Duodenal mucosa (tissue), 2 donors: Measurements from ENCODE around the gene NCAPD2.
"Not testable (repeated sequence)": the region's sequence is repeated elsewhere in the genome, so short reads cannot be mapped to it uniquely, and the experiment has no call there.

ENCODE experiments used
- H3K27ac ChIP-seq: one replicate; pipeline ENCODE4 v1.7.0; 2013; ENCODE audit warnings: low read depth, low read length
- H3K27me3 ChIP-seq, 2 donors: one replicate each; pipeline ENCODE4 v1.7.0; 2013; ENCODE audit warnings: low read length in 2 of 2, control low read depth in 1 of 2; ENCODE audit not compliant: insufficient read depth in 2 of 2, control insufficient read depth in 1 of 2
- H3K36me3 ChIP-seq, 2 donors: one replicate each; pipeline ENCODE4 v1.7.0; 2013; ENCODE audit warnings: low read length in 2 of 2, control low read depth in 1 of 2; ENCODE audit not compliant: insufficient read depth in 2 of 2, control insufficient read depth in 1 of 2
- H3K4me1 ChIP-seq, 2 donors: one replicate each; pipeline ENCODE4 v1.7.0; 2013; ENCODE audit warnings: low read length in 2 of 2, control low read depth in 1 of 2; ENCODE audit not compliant: insufficient read depth in 2 of 2, control insufficient read depth in 1 of 2
- H3K4me3 ChIP-seq, 2 donors: one replicate each; pipeline ENCODE4 v1.7.0; 2013; ENCODE audit warnings: low read length in 2 of 2, low read depth in 1 of 2
- H3K9ac ChIP-seq, 2 donors: one replicate each; pipeline ENCODE4 v1.7.0; 2013; ENCODE audit warnings: low read length in 2 of 2, low read depth in 1 of 2
- H3K9me3 ChIP-seq, 2 donors: one replicate each; pipeline ENCODE4 v1.7.0; 2013; ENCODE audit warnings: low read length in 2 of 2, control low read depth in 1 of 2; ENCODE audit not compliant: control insufficient read depth in 1 of 2

NCAPD2 gene

GRCh38 chr12:6471989-6472360 lies 21.9 kb upstream of the NCAPD2 start:
- H3K9me3 ChIP-seq, result no peaks in the 10 kb centered on the region
- no peak overlapping the region for H3K27ac ChIP-seq
- H3K27me3 ChIP-seq, result no peaks in the 10 kb centered on the region
- H3K36me3 ChIP-seq, result no peaks in the 10 kb centered on the region
- no peak overlapping the region for H3K9ac ChIP-seq
- H3K4me1 ChIP-seq, result peaks cover 20 to 29% of the 10 kb centered on the region in 2 donors
- H3K4me3 ChIP-seq, result no peak overlapping the region

- no peak overlapping the region for H3K9ac ChIP-seq
- no peaks in the 10 kb centered on the region for H3K9me3 ChIP-seq
- H3K27ac ChIP-seq, result no peak overlapping the region
- H3K4me3 ChIP-seq, result no peak overlapping the region
- peaks cover 20 to 29% of the 10 kb centered on the region in 2 donors for H3K4me1 ChIP-seq
- no peaks in the 10 kb centered on the region for H3K36me3 ChIP-seq
- H3K27me3 ChIP-seq, result no peaks in the 10 kb centered on the region
These were observed 21.4 kb upstream of the NCAPD2 start for GRCh38 chr12:6472491-6472890.

- not testable (repeated sequence) for H3K9ac ChIP-seq, H3K36me3 ChIP-seq, H3K27ac ChIP-seq, H3K4me1 ChIP-seq, H3K27me3 ChIP-seq, H3K4me3 ChIP-seq, H3K9me3 ChIP-seq
These were observed 18.5 kb upstream of the NCAPD2 start for GRCh38 chr12:6475233-6475975.

GRCh38 chr12:6476489-6476888 lies 17.4 kb upstream of the NCAPD2 start:
- Histone ChIP-seq H3K4me3 (no peak overlapping the region), H3K27me3 (no peaks in the 10 kb centered on the region), H3K9ac (no peak overlapping the region), H3K27ac (no peak overlapping the region), H3K4me1 (no peaks in the 10 kb centered on the region), H3K36me3 (no peaks in the 10 kb centered on the region), H3K9me3 (no peaks in the 10 kb centered on the region)

- H3K9ac ChIP-seq, H3K4me1 ChIP-seq, H3K36me3 ChIP-seq, H3K9me3 ChIP-seq, H3K27ac ChIP-seq, H3K4me3 ChIP-seq, H3K27me3 ChIP-seq: not testable (repeated sequence)
These were observed 16.1 kb upstream of the NCAPD2 start for GRCh38 chr12:6477601-6478377.

- no peak overlapping the region for H3K9ac ChIP-seq
- no peak overlapping the region for H3K4me3 ChIP-seq
- H3K27ac ChIP-seq, result no peak overlapping the region
- H3K9me3 ChIP-seq, result no peaks in the 10 kb centered on the region
- H3K4me1 ChIP-seq, result no peaks in the 10 kb centered on the region
- no peaks in the 10 kb centered on the region for H3K36me3 ChIP-seq
- no peaks in the 10 kb centered on the region for H3K27me3 ChIP-seq
These were observed 15.5 kb upstream of the NCAPD2 start for GRCh38 chr12:6478416-6478815.

GRCh38 chr12:6488240-6488639 lies 5.7 kb upstream of the NCAPD2 start:
- Histone ChIP-seq H3K4me3 (no peak overlapping the region), H3K36me3 (peaks cover 0 to 3% of the 10 kb centered on the region in 2 donors), H3K9ac (no peak overlapping the region), H3K27ac (no peak overlapping the region), H3K27me3 (no peaks in the 10 kb centered on the region), H3K9me3 (no peaks in the 10 kb centered on the region), H3K4me1 (peaks cover 4 to 9% of the 10 kb centered on the region in 2 donors)

- peaks cover 0 to 3% of the 10 kb centered on the region in 2 donors for H3K36me3 ChIP-seq
- peaks cover 6 to 12% of the 10 kb centered on the region in 2 donors for H3K4me1 ChIP-seq
- H3K27ac ChIP-seq, result no peak overlapping the region
- H3K4me3 ChIP-seq, result no peak overlapping the region
- H3K27me3 ChIP-seq, result no peaks in the 10 kb centered on the region
- no peaks in the 10 kb centered on the region for H3K9me3 ChIP-seq
- H3K9ac ChIP-seq, result no peak overlapping the region
These were observed 4.5 kb upstream of the NCAPD2 start for GRCh38 chr12:6489449-6489848.

- peaks cover 18 to 24% of the 10 kb centered on the region in 2 donors for H3K4me1 ChIP-seq
- not testable (repeated sequence) for H3K9ac ChIP-seq, H3K4me3 ChIP-seq, H3K27me3 ChIP-seq, H3K27ac ChIP-seq, H3K9me3 ChIP-seq, H3K36me3 ChIP-seq
These were observed 3.2 kb upstream of the NCAPD2 start for GRCh38 chr12:6490673-6491072.

- Histone ChIP-seq H3K27ac (peak within 1 kb of the TSS; percentile 94), H3K9ac (peak within 1 kb of the TSS; percentile 98 to 99), H3K9me3 (no peaks in the 10 kb centered on the region), H3K4me3 (peak within 1 kb of the TSS; percentile 99 to 100), H3K27me3 (no peaks in the 10 kb centered on the region), H3K36me3 (peaks cover 3 to 21% of the 10 kb centered on the region in 2 donors), H3K4me1 (peaks cover 18 to 26% of the 10 kb centered on the region in 2 donors)
These were observed 935 bp upstream of the NCAPD2 start, which contains the start of gene MRPL51 for GRCh38 chr12:6492838-6493496. Gene MRPL51, minus strand, starts transcription at chr12:6493262. Its CDS starts 126 bp downstream, at chr12:6493136.
